ENCODE measurements around the gene SLC26A1.

SLC26A1 gene

DNA sequence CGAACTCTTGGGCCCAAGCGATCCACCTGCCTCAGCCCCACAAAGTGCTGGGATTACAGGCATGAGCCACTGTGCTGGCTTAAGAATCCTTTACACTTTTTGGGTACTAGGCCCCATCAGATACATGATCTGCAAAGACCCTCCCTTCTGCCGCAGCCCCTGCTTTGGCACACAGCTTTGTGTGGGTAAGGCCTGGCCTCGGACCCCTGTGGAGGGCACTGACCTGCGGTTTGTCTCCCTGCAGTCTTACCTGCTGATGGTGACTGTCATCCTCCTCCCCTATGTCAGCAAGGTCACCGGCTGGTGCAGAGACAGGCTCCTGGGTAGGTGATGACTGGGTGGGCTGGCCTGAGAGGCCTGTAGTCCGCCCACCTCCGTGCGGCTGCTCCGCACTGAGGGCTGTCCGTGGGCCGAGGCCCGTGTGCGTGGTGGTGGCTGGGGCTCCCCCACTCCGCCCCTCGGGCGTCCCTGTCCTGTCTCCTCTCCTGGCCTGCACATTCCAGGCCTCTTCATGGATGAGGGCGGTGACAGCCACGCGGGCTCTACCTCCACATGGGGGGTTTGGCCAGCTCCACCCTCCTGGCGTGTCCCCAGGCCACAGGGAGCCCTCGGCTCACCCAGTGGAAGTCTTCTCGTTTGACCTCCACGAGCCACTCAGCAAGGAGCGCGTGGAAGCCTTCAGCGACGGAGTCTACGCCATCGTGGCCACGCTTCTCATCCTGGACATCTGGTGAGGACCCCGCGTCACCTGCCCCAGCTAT is 37.9 kb downstream of the SLC26A1 start:
- H3K9me3 ChIP-seq (ENCODE audit: low read length): no peaks in the 10 kb centered on the region
- H3K36me3 ChIP-seq (ENCODE audit: insufficient read depth, low read length): peaks cover 9% of the 10 kb centered on the region
- no peaks in the 10 kb centered on the region for H3K4me1 ChIP-seq (ENCODE audit: insufficient read depth, low read length)
- H3K9ac ChIP-seq (ENCODE audit: low read length): no peak overlapping the region
- no peaks in the 10 kb centered on the region for H3K27me3 ChIP-seq (ENCODE audit: control insufficient read depth in 1 of 2, insufficient read depth in 2 of 2, low read length in 2 of 2)
- no peak overlapping the region for H3K27ac ChIP-seq (ENCODE audit: low read depth, low read length)
- no peak overlapping the region for H3K4me3 ChIP-seq (ENCODE audit: low read depth in 1 of 2, low read length in 2 of 2)

DNA sequence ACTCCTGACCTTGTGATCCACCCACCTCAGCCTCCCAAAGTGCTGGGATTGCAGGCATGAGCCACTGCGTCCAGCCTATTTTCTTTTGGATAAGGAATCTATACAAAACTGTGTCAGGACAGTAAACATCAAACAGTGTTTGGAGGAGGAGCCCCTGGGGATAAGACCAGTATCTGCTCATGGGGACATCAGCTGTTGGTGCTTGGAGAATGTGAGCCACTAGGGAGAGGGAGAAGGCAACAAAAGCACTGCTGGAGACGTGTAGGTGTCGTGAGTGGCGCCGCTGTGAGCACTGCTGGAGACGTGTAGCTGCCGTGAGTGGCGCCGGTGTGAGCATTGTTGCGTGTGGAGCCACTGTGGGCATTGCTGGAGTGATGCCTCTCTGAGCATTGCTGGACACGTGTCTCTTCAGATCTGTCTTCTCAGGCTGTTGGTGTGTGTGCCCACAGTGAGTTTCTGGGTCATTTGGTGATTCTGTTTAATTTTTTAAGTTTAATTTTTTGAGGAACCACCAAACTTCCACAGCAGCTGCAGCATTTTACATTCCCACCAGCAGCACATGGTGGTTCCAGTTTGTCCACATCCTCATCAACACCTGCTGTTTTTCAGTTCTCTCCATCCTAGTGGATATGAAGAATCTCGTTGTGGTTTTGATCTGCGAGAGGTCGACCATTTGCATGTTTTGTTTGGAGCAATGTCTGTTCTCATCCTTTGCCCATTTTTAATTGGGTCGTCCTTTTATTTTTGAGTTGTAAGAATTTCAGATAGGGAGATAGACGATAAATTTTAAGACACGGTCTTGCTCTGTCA is 38.8 kb downstream of the SLC26A1 start:
- peaks cover 9% of the 10 kb centered on the region for H3K36me3 ChIP-seq (ENCODE audit: insufficient read depth, low read length)
- H3K4me1 ChIP-seq (ENCODE audit: insufficient read depth, low read length): no peaks in the 10 kb centered on the region
- H3K27me3 ChIP-seq (ENCODE audit: control insufficient read depth in 1 of 2, insufficient read depth in 2 of 2, low read length in 2 of 2): no peaks in the 10 kb centered on the region
- H3K9me3 ChIP-seq (ENCODE audit: low read length): no peaks in the 10 kb centered on the region
- H3K4me3 ChIP-seq (ENCODE audit: low read depth in 1 of 2, low read length in 2 of 2): no peak overlapping the region
- no peak overlapping the region for H3K27ac ChIP-seq (ENCODE audit: low read depth, low read length)
- H3K9ac ChIP-seq (ENCODE audit: low read length): no peak overlapping the region

DNA sequence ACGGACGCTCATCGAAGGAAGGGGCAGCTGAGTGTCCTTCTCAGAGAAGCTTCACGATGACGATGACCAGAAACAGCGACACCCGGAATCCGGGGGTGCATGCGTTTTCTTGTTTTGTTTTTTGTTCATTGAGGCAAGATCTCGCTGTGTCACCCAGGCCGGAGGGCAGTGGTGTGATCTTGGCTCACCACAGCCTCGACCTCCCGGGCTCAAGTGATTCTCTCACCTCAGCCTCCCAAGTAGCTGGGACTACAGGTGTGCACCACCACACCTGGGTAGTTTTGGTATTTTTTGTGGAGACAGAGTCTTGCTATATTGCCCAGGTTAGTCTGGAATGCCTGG is 39.7 kb downstream of the SLC26A1 start:
- Histone ChIP-seq H3K9me3 (ENCODE audit: low read length) (no peaks in the 10 kb centered on the region), H3K4me1 (ENCODE audit: insufficient read depth, low read length) (no peaks in the 10 kb centered on the region), H3K36me3 (ENCODE audit: insufficient read depth, low read length) (peaks cover 9% of the 10 kb centered on the region), H3K27me3 (ENCODE audit: control insufficient read depth in 1 of 2, insufficient read depth in 2 of 2, low read length in 2 of 2) (no peaks in the 10 kb centered on the region), H3K4me3 (ENCODE audit: low read depth in 1 of 2, low read length in 2 of 2) (no peak overlapping the region), H3K9ac (ENCODE audit: low read length) (no peak overlapping the region), H3K27ac (ENCODE audit: low read depth, low read length) (no peak overlapping the region)

DNA sequence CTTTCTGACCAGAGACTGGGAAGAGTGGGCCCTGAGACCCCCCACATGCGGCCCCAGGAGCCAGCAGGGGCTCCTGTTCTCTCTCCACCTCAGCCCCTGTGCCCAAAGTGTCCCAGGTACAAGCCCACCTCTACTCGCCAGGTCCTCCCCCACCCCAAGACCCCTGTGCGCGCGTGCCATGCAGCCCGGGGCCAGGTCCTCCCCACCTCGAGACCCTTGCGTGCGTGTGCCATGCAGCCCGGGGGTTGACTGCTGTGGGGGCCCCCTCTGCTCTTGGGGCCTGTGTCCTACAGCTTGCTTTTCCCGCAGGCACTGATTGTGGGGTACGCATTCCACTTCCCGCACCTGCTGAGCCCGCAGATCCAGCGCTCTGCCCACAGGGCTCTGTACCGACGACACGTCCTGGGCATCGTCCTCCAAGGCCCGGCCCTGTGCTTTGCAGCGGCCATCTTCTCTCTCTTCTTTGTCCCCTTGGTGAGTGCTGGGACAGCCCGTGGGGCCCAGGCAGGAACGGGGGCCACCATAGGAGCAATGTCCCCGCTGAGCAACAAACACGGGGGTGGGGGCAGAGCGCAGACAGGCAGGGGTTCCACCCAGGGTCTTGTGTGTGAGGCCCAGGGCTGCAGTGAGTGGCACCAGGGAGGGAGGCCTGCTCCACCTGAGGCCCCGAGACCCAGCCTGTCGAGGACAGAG is 40.2 kb downstream of the SLC26A1 start:
- Histone ChIP-seq H3K4me3 (ENCODE audit: low read depth in 1 of 2, low read length in 2 of 2) (no peak overlapping the region), H3K4me1 (ENCODE audit: insufficient read depth, low read length) (no peaks in the 10 kb centered on the region), H3K36me3 (ENCODE audit: insufficient read depth, low read length) (peaks cover 9% of the 10 kb centered on the region), H3K27me3 (ENCODE audit: control insufficient read depth in 1 of 2, insufficient read depth in 2 of 2, low read length in 2 of 2) (no peaks in the 10 kb centered on the region), H3K27ac (ENCODE audit: low read depth, low read length) (no peak overlapping the region), H3K9ac (ENCODE audit: low read length) (no peak overlapping the region), H3K9me3 (ENCODE audit: low read length) (no peaks in the 10 kb centered on the region)

DNA sequence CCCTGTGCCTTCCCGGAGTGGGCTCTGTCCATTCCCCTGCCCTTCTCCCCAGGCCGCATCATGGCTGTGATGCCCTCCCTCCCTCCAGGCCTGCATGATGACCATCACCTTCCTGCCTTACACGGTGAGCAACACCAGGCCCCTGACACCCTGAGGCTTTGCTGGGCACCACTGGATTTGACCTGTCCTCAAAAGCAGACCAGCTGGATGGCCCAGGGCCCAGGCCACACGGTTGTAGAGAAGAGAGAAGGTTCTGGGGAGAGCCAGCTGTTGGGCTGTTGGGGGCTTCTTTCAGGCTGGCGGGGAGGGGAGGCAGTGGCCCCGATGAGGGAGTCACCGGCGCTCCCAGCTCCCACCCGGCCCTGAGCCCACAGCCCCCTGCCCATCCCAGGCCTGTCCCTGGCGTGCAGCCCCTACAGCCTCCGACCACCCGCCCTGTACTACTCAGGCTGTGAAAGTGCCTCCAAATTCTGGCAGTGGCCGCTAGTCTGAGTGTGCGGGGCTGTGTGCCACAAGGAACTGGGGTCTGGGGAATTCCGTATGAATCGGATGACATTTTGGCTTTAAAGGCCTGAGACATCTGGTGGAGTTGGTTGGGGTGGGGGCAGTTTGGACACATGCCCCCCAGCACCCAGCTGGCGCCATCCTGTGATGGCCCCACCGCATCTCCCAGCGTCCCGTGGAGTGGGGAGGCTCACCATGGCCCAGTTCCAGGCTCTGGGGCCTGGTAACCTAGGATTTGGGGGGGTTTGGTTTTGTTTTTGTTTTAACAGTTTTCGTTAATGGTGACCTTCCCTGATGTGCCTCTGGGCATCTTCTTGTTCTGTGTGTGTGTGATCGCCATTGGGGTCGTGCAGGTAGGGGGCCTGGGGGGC is 41.4 kb downstream of the SLC26A1 start:
- Histone ChIP-seq H3K4me1 (ENCODE audit: insufficient read depth, low read length) (no peaks in the 10 kb centered on the region), H3K27ac (ENCODE audit: low read depth, low read length) (no peak overlapping the region), H3K36me3 (ENCODE audit: insufficient read depth, low read length) (peaks cover 9% of the 10 kb centered on the region), H3K4me3 (ENCODE audit: low read depth in 1 of 2, low read length in 2 of 2) (no peak overlapping the region), H3K9me3 (ENCODE audit: low read length) (no peaks in the 10 kb centered on the region), H3K9ac (ENCODE audit: low read length) (no peak overlapping the region), H3K27me3 (ENCODE audit: control insufficient read depth in 1 of 2, insufficient read depth in 2 of 2, low read length in 2 of 2) (no peaks in the 10 kb centered on the region)

DNA sequence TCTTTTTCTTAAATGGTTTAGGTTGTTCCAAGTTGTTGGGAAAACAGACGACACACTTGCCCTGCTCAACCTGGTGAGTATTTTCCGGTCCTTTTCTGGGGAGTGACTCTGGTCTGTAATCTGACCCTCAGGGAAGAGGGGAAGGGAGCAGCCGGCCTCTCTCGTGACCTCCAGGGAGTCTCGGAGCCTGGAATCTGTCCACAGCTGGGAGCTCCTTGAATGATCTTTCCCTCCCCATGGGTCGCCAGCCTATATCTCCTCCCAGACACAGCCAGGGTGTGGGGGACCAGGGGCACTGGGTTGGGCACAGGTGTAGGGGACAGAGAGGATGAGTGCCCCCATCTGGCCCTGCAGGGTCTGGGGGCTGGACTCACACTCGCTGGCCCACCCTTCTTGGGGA is 42.0 kb downstream of the SLC26A1 start:
- no peaks in the 10 kb centered on the region for H3K4me1 ChIP-seq (ENCODE audit: insufficient read depth, low read length)
- no peak overlapping the region for H3K4me3 ChIP-seq (ENCODE audit: low read depth in 1 of 2, low read length in 2 of 2)
- H3K27ac ChIP-seq (ENCODE audit: low read depth, low read length): no peak overlapping the region
- peaks cover 9% of the 10 kb centered on the region for H3K36me3 ChIP-seq (ENCODE audit: insufficient read depth, low read length)
- H3K27me3 ChIP-seq (ENCODE audit: control insufficient read depth in 1 of 2, insufficient read depth in 2 of 2, low read length in 2 of 2): no peaks in the 10 kb centered on the region
- no peaks in the 10 kb centered on the region for H3K9me3 ChIP-seq (ENCODE audit: low read length)
- no peak overlapping the region for H3K9ac ChIP-seq (ENCODE audit: low read length)

DNA sequence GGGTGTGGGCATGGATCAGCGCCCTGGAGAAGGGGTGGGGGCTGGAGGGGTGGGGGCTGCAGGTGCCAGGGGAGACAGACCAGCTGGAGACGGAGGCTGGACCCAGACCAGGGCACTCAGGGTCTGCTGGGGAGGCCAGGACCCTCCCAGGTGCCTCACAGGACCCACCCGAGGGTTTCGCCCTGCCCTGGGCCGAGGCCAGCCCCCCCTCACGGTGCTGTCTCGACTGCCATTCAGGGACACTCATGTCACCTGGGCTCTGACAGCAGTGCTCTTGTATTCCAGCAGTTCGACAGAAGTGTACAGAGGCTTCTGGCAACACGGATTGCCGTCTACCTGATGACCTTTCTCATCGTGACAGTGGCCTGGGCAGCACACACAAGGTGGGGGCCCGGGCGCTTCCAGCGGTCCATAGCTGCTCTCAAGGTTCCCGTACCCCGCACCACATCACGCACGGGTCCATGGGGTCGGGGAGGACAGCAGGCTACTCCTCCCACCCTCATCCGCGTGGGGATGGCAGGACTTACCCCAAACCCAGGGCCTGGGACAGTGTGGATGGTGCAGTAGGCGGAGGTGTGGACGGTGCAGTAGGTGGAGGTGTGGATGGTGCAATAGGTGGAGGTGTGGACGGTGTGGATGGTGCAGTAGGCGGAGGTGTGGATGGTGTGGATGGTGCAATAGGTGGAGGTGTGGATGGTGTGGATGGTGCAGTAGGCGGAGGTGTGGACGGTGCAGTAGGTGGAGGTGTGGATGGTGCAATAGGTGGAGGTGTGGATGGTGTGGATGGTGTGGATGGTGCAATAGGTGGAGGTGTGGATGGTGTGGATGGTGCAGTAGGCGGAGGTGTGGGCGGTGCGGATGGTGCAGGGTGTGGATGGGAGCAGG is 42.8 kb downstream of the SLC26A1 start:
- Histone ChIP-seq H3K4me3 (ENCODE audit: low read depth in 1 of 2, low read length in 2 of 2) (no peak overlapping the region), H3K27me3 (ENCODE audit: control insufficient read depth in 1 of 2, insufficient read depth in 2 of 2, low read length in 2 of 2) (no peaks in the 10 kb centered on the region), H3K27ac (ENCODE audit: low read depth, low read length) (no peak overlapping the region), H3K9me3 (ENCODE audit: low read length) (no peaks in the 10 kb centered on the region), H3K36me3 (ENCODE audit: insufficient read depth, low read length) (peaks cover 9% of the 10 kb centered on the region), H3K9ac (ENCODE audit: low read length) (no peak overlapping the region), H3K4me1 (ENCODE audit: insufficient read depth, low read length) (no peaks in the 10 kb centered on the region)

DNA sequence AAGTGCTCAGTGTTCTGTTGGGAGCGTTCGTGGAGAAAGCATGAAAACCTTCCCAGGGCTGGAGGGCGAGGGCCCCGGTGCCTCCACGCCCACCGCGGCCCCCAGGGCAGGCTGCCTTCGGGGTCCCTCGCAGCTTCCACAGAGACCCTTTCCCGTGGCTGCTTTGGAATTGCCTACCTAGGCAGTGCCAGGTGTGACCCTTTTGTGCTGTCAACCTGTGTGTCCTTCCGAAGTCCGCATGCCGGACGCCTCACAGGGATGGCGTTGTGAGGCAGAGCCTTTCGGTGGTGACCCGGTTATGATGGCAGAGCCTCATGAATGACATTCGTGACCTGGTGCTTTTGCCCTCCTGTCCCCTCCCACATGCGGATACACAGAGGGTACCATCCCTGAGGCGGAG is 43.5 kb downstream of the SLC26A1 start:
- no peaks in the 10 kb centered on the region for H3K4me1 ChIP-seq (ENCODE audit: insufficient read depth, low read length)
- no peak overlapping the region for H3K9ac ChIP-seq (ENCODE audit: low read length)
- H3K36me3 ChIP-seq (ENCODE audit: insufficient read depth, low read length): peaks cover 2% of the 10 kb centered on the region
- H3K9me3 ChIP-seq (ENCODE audit: low read length): no peaks in the 10 kb centered on the region
- no peak overlapping the region for H3K27ac ChIP-seq (ENCODE audit: low read depth, low read length)
- no peaks in the 10 kb centered on the region for H3K27me3 ChIP-seq (ENCODE audit: control insufficient read depth in 1 of 2, insufficient read depth in 2 of 2, low read length in 2 of 2)
- H3K4me3 ChIP-seq (ENCODE audit: low read depth in 1 of 2, low read length in 2 of 2): no peak overlapping the region

DNA sequence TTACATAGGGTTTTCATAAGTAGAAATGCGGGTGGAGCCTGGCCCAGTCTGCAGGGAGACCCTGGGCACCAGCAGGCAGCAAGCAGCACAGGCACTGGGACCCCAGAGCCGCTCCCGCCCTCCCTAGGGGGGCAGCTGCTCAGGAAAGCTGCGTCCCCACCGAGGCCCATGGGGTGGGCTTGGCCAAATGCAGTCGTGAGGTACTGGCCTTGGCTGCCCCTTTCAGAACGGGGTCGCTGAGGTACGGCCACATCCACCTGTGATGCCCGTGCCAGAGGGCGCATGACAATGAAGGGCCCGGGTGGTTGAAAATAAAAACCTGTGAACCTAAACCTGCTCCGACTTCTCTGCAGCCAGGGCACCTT is 44.3 kb downstream of the SLC26A1 start:
- Histone ChIP-seq H3K27me3 (ENCODE audit: control insufficient read depth in 1 of 2, insufficient read depth in 2 of 2, low read length in 2 of 2) (no peaks in the 10 kb centered on the region), H3K4me3 (ENCODE audit: low read depth in 1 of 2, low read length in 2 of 2) (no peak overlapping the region), H3K27ac (ENCODE audit: low read depth, low read length) (no peak overlapping the region), H3K4me1 (ENCODE audit: insufficient read depth, low read length) (no peaks in the 10 kb centered on the region), H3K9me3 (ENCODE audit: low read length) (no peaks in the 10 kb centered on the region), H3K36me3 (ENCODE audit: insufficient read depth, low read length) (no peaks in the 10 kb centered on the region), H3K9ac (ENCODE audit: low read length) (no peak overlapping the region)

DNA sequence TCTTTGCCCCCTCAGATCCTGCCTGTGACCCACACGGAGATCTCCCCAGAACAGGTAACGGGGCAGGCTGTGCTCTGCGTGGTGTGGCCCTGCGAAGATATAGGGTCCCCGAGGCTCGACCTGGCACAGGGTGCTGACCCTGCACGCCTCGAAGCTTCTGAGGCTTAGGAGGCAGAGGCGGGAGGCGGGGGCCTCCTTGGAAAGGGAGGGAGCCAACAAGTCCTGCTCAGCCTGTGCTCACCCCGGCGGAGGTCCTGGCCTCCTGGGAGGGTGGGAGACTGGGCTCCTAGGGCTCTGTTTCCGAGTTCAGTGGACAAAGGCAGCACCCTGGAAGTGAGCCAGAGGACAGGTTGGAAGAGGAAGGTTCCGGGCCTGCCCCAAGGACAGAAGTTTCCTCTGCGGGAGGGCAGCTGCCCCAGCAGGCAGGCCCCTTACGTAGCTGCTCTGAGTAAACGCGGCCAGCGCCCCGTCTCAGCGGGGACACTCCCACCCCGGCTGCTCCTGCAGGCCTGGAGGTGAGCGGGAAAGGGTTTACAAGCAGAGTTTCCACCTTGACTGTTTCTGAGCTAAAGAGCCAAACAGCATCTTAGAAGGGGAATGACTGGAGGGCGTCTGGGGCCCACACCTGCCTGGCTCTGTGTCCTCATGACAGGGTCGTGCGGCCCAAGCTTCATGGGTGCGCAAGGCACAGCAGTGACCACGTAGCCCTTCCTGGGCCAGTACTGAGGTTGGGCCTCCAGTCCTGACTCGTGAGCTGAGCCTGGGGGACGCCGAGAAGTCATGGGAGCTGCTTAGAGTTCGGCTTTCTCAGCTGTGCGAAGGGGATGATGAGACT is 44.9 kb downstream of the SLC26A1 start:
- H3K4me3 ChIP-seq (ENCODE audit: low read depth in 1 of 2, low read length in 2 of 2): no peak overlapping the region
- H3K9me3 ChIP-seq (ENCODE audit: low read length): no peaks in the 10 kb centered on the region
- no peaks in the 10 kb centered on the region for H3K27me3 ChIP-seq (ENCODE audit: control insufficient read depth in 1 of 2, insufficient read depth in 2 of 2, low read length in 2 of 2)
- no peak overlapping the region for H3K27ac ChIP-seq (ENCODE audit: low read depth, low read length)
- no peaks in the 10 kb centered on the region for H3K36me3 ChIP-seq (ENCODE audit: insufficient read depth, low read length)
- H3K9ac ChIP-seq (ENCODE audit: low read length): no peak overlapping the region
- H3K4me1 ChIP-seq (ENCODE audit: insufficient read depth, low read length): no peaks in the 10 kb centered on the region
